SK-N-SH (cell line): ENCODE data around the gene SAP30L. TPM values are rescaled to one million over a fixed set of nuclear protein-coding genes. Genes with fewer than 3 reads are reported as not detected.

Experiments
- CTCF ChIA-PET: fragments of 300-600, 350-600 bp; formaldehyde crosslinking; extraction: SDS; loops from one replicate; lab custom pipeline; 2021; lab: Yijun Ruan, JAX
- POLR2A ChIA-PET: fragments of 350-600 bp; sonication (Branson Sonifier 250); formaldehyde crosslinking; extraction: SDS; loops from one replicate; lab custom pipeline; 2020; ENCODE audit warnings: antibody characterized with exemption, inconsistent platforms; lab: Yijun Ruan, JAX
- DNase-seq: peaks from one replicate; pipeline ENCODE4 v3.0.0; 2012
- H2AFZ ChIP-seq: fragments of 200-600 bp; sonication (generic); 2 replicates; pipeline ENCODE4 v1.8.1; 2016; ENCODE audit warnings: antibody characterized with exemption, mild to moderate bottlenecking, low read depth
- H3F3A ChIP-seq: fragments of 200-600 bp; sonication (generic); replicated peaks from 2 replicates; pipeline ENCODE3; 2016; ENCODE audit warnings: antibody characterized with exemption, mild to moderate bottlenecking; ENCODE audit not compliant: insufficient read depth
- H3K27ac ChIP-seq, 2 experiments: fragments of 200-500 bp in 1 of 2; fragments of 200-600 bp in 1 of 2; sonication (Bioruptor generic) in 1 of 2; sonication (generic), shearing (Covaris generic) in 1 of 2; 2 replicates each; pipeline versions ENCODE4 v1.5.1 to v1.6.1; 2014 to 2016; ENCODE audit warnings: low read depth in 2 of 2, inconsistent platforms in 1 of 2, low read length in 1 of 2, mild to moderate bottlenecking in 1 of 2, mixed read lengths in 1 of 2
- H3K27me3 ChIP-seq: fragments of 200-600 bp; sonication (generic), shearing (Covaris generic); 2 replicates; pipeline ENCODE4 v1.6.1; 2016; ENCODE audit warnings: mixed run types; ENCODE audit not compliant: insufficient read depth
- H3K36me3 ChIP-seq, 2 experiments: fragments of 200-500 bp in 1 of 2; fragments of 200-600 bp in 1 of 2; sonication (Bioruptor generic) in 1 of 2; sonication (generic) in 1 of 2; replicated peaks in 1 of 2; 2 replicates each; pipeline versions ENCODE3 to v1.5.1; 2014 to 2016; ENCODE audit warnings: low read length in 1 of 2, mild to moderate bottlenecking in 1 of 2; ENCODE audit not compliant: insufficient read depth in 2 of 2, control insufficient read depth in 1 of 2
- H3K4me1 ChIP-seq, 2 experiments: fragments of 200-500 bp in 1 of 2; fragments of 200-600 bp in 1 of 2; sonication (Bioruptor generic) in 1 of 2; sonication (generic), shearing (Covaris generic) in 1 of 2; 2 replicates each; pipeline versions ENCODE4 v1.5.1 to v1.6.1; 2014 to 2016; ENCODE audit warnings: low read depth in 1 of 2, low read length in 1 of 2, mixed run types in 1 of 2; ENCODE audit not compliant: insufficient read depth in 2 of 2, control insufficient read depth in 1 of 2
- H3K4me2 ChIP-seq: fragments of 200-600 bp; sonication (generic), shearing (Covaris generic); 2 replicates; pipeline ENCODE4 v1.6.1; 2017; ENCODE audit warnings: mixed run types
- H3K4me3 ChIP-seq, 2 experiments: fragments of 200-500 bp in 1 of 2; fragments of 200-600 bp in 1 of 2; sonication (Bioruptor generic) in 1 of 2; sonication (generic), shearing (Covaris generic) in 1 of 2; 2 replicates each; pipeline versions ENCODE4 v1.5.1 to v1.8.1; 2014 to 2016; ENCODE audit warnings: low read depth in 2 of 2, inconsistent platforms in 1 of 2, low read length in 1 of 2, mild to moderate bottlenecking in 1 of 2, mixed read lengths in 1 of 2, moderate library complexity in 1 of 2
- H3K79me2 ChIP-seq: fragments of 200-600 bp; sonication (generic); 2 replicates; pipeline ENCODE4 v1.8.1; 2017; ENCODE audit warnings: mild to moderate bottlenecking; ENCODE audit not compliant: insufficient read depth
- H3K9ac ChIP-seq: fragments of 200-600 bp; sonication (generic); 2 replicates; pipeline ENCODE4 v1.6.1; 2017; ENCODE audit warnings: mixed run types
- H3K9me2 ChIP-seq: fragments of 200-600 bp; sonication (generic); 2 replicates; pipeline ENCODE4 v1.6.1; 2017; ENCODE audit warnings: mixed run types
- H3K9me3 ChIP-seq: fragments of 200-600 bp; sonication (generic); 2 replicates; pipeline ENCODE4 v1.6.1; 2017; ENCODE audit warnings: mixed run types, mild to moderate bottlenecking, moderate library complexity
- H4K20me1 ChIP-seq: fragments of 200-600 bp; sonication (generic); 2 replicates; pipeline ENCODE4 v1.6.1; 2017; ENCODE audit warnings: mild to moderate bottlenecking, mixed run types; ENCODE audit not compliant: insufficient read depth
- CHD2 ChIP-seq: fragments of 150-350 bp; IDR thresholded peaks from 2 replicates; pipeline ENCODE4 v1.6.1; 2018; ENCODE audit warnings: low read length; ENCODE audit not compliant: partially characterized antibody
- EZH2phosphoT487 ChIP-seq: fragments of 200-600 bp; sonication (generic); IDR thresholded peaks from 2 replicates; pipeline ENCODE4 v1.6.1; 2017; ENCODE audit warnings: low read depth, mixed run types, mild to moderate bottlenecking, antibody characterized with exemption, moderate library complexity, borderline replicate concordance
- FOSL2 ChIP-seq: IDR thresholded peaks from 2 replicates; pipeline ENCODE4 v1.4.0; 2012; ENCODE audit warnings: low read depth, mild to moderate bottlenecking, moderate library complexity, borderline replicate concordance
- FOXJ3 ChIP-seq: sonication (generic); formaldehyde crosslinking; IDR thresholded peaks from 2 replicates; pipeline ENCODE4 v1.5.1; 2020; ENCODE audit warnings: mild to moderate bottlenecking, missing genetic modification reagents
- FOXM1 ChIP-seq: IDR thresholded peaks from 2 replicates; pipeline ENCODE4 v1.4.0; 2012; ENCODE audit warnings: low read depth, mild to moderate bottlenecking
- GABPA ChIP-seq: IDR thresholded peaks from 2 replicates; pipeline ENCODE4 v1.4.0; 2012; ENCODE audit warnings: low read depth, mild to moderate bottlenecking
- GATA2 ChIP-seq: sonication (generic); formaldehyde crosslinking; IDR thresholded peaks from 2 replicates; pipeline ENCODE4 v1.5.0; 2020; ENCODE audit warnings: mild to moderate bottlenecking, missing genetic modification reagents
- IRF3 ChIP-seq: fragments of 150-350 bp; IDR thresholded peaks from 2 replicates; pipeline ENCODE4 v1.6.1; 2016; ENCODE audit warnings: mild to moderate bottlenecking, low read depth, low read length
- JUND ChIP-seq: IDR thresholded peaks from 2 replicates; pipeline ENCODE4 v1.4.0; 2012
- MAX ChIP-seq: IDR thresholded peaks from 2 replicates; pipeline ENCODE4 v1.4.0; 2012; ENCODE audit warnings: low read depth
- MEF2A ChIP-seq: IDR thresholded peaks from 2 replicates; pipeline ENCODE4 v1.4.0; 2012; ENCODE audit warnings: low read depth, borderline replicate concordance
- NFIC ChIP-seq: IDR thresholded peaks from 2 replicates; pipeline ENCODE4 v1.4.0; 2012; ENCODE audit warnings: borderline replicate concordance
- NRF1 ChIP-seq: IDR thresholded peaks from 2 replicates; pipeline ENCODE4 v1.6.1; 2012; ENCODE audit warnings: low read depth, mild to moderate bottlenecking, low read length
- RCOR1 ChIP-seq: fragments of 150-350 bp; IDR thresholded peaks from 2 replicates; pipeline ENCODE4 v1.6.1; 2017; ENCODE audit warnings: antibody characterized with exemption, low read length
- REST ChIP-seq: IDR thresholded peaks from 2 replicates; pipeline ENCODE4 v1.6.1; 2012; ENCODE audit warnings: mild to moderate bottlenecking, low read depth, low read length, moderate library complexity
- TCF12 ChIP-seq: IDR thresholded peaks from 2 replicates; pipeline ENCODE4 v1.4.0; 2012
- YY1 ChIP-seq: IDR thresholded peaks from 2 replicates; pipeline ENCODE4 v1.4.0; 2012; ENCODE audit warnings: low read depth, mild to moderate bottlenecking
- ZBTB33 ChIP-seq: IDR thresholded peaks from 2 replicates; pipeline ENCODE4 v1.4.0; 2012; ENCODE audit warnings: low read depth, borderline replicate concordance
- WGBS: methylation state at CpG from one replicate; pipeline ENCODE4 v1.1.6; 2017; ENCODE audit warnings: low lambda C conversion rate; 5-methylcytosine and 5-hydroxymethylcytosine counted together
- polyA plus RNA-seq, 3 experiments: library from polyadenylated mRNA; depleted of rRNA; stranded (reverse); fragments of >200 nt; gene quantifications; 2 replicates each; pipeline ENCODE4 v1.2.3, GENCODE V29; 2012

SAP30L gene
- polyA plus RNA-seq, 1 of the 3 experiments (the other 2 are of a cell fraction) = 26.6 TPM

GRCh38 chr5:154501566-154501965, 55.8 kb downstream of the SAP30L start:
- Histone ChIP-seq H4K20me1 (no peaks in the 10 kb centered on the region), H3K4me3 (no peak overlapping the region)
- POLR2A ChIA-PET = interaction anchor here (1.5 kb wide), 1 partner anchor 15 kb away, joined by 5 read pairs; no protein-coding TSS in a partner anchor
- TF ChIP-seq MEF2A (no peak), FOXJ3 (no peak), TCF12 (no peak), CHD2 (no peak), MAX (no peak), FOXM1 (no peak), GABPA (no peak), FOSL2 (no peak), EZH2phosphoT487 (no peak), GATA2 (CRISPR knock-in tag) (no peak)
- TF ChIP-seq, all 33 proteins: peak for 0
- H3K36me3 ChIP-seq = no peaks in the 10 kb centered on the region
- H3K4me2 ChIP-seq = no peak overlapping the region
- H3K9me2 ChIP-seq = no peaks in the 10 kb centered on the region
- no peak overlapping the region for H3K9ac ChIP-seq
- CTCF ChIA-PET = interaction anchor here (0.9 to 3.4 kb wide), 2 partner anchors 15 to 22 kb away, joined by 3 to 11 read pairs; no protein-coding TSS in a partner anchor
- H3K9me3 ChIP-seq = no peaks in the 10 kb centered on the region
- H3K79me2 ChIP-seq = no peaks in the 10 kb centered on the region
- no peaks in the 10 kb centered on the region; the same call in none of the 2 replicates for H3K27me3 ChIP-seq
- H2AFZ ChIP-seq = no peak overlapping the region
- no peak overlapping the region; a peak in 1 of 4 replicates for H3K27ac ChIP-seq
- peaks cover 0 to 22% of the 10 kb centered on the region in 2 experiments; a peak in 2 of 4 replicates for H3K4me1 ChIP-seq
- no peaks in the 10 kb centered on the region for H3F3A ChIP-seq
- no peak for DNase-seq
- WGBS = 57% methylated on average over 2 of the region's 2 CpGs

- DNase-seq = no peak
- H3K4me1 ChIP-seq = peaks cover 0 to 22% of the 10 kb centered on the region in 2 experiments; a peak in 2 of 4 replicates
- H3K4me3 ChIP-seq = no peak overlapping the region
- no peak overlapping the region for H3K27ac ChIP-seq
- no peaks in the 10 kb centered on the region for H3K9me2 ChIP-seq
- no peaks in the 10 kb centered on the region for H3F3A ChIP-seq
- H3K9me3 ChIP-seq = no peaks in the 10 kb centered on the region
- TF ChIP-seq TCF12 = no peak
- no peak for TF ChIP-seq RCOR1
- TF ChIP-seq GATA2 (CRISPR knock-in tag) = no peak
- no peak for TF ChIP-seq ZBTB33
- TF ChIP-seq YY1 = no peak
- no peak for TF ChIP-seq NFIC
- no peak for TF ChIP-seq NRF1
- no peak for TF ChIP-seq JUND
- no peak for TF ChIP-seq REST
- no peak for TF ChIP-seq MEF2A
- no peak for TF ChIP-seq IRF3
- no peaks in the 10 kb centered on the region; the same call in none of the 2 replicates for H3K27me3 ChIP-seq
- ChIA-PET CTCF (interaction anchor here (0.6 to 13.0 kb wide), 3 partner anchors 16 to 30 kb away, joined by 3 to 112 read pairs (median 11); no protein-coding TSS in a partner anchor), POLR2A (interaction anchor here (1.5 kb wide), 1 partner anchor 15 kb away, joined by 5 read pairs; no protein-coding TSS in a partner anchor)
- no peaks in the 10 kb centered on the region for H3K79me2 ChIP-seq
- H2AFZ ChIP-seq = no peak overlapping the region
- no peak overlapping the region for H3K9ac ChIP-seq
- no peaks in the 10 kb centered on the region for H3K36me3 ChIP-seq
- no peak overlapping the region for H3K4me2 ChIP-seq
- WGBS = 46% methylated on average over 1 of the region's 1 CpG
- H4K20me1 ChIP-seq = no peaks in the 10 kb centered on the region
These were observed 56.4 kb downstream of the SAP30L start for GRCh38 chr5:154502180-154502579.
